Ovary (tissue), 9 donors: ENCODE measurements around the gene FAM234A. TPM values are rescaled to one million over a fixed set of nuclear protein-coding genes. Genes with fewer than 3 reads are reported as not detected.

Experiments used
- DNase-seq, 5 donors: peaks; one replicate each; pipeline ENCODE4 v3.0.0-alpha.2; 2019 to 2020
- H3K27ac ChIP-seq, 2 donors: fragments of 200-600 bp; one replicate each; pipeline versions ENCODE4 v1.5.1 to v1.8.0; 2019 to 2022
- H3K27me3 ChIP-seq: fragments of 200-600 bp; one replicate; pipeline ENCODE4 v1.8.0; 2022
- H3K36me3 ChIP-seq: fragments of 200-600 bp; sonication (generic); one replicate; pipeline ENCODE4 v1.5.1; 2019
- H3K4me1 ChIP-seq: one replicate; pipeline ENCODE4 v1.8.1; 2013; ENCODE audit warnings: mild to moderate bottlenecking, moderate library complexity; ENCODE audit not compliant: insufficient read depth
- H3K4me3 ChIP-seq: fragments of 200-600 bp; sonication (generic); one replicate; pipeline ENCODE4 v1.5.1; 2017
- H3K9me3 ChIP-seq, 2 donors: fragments of 200-600 bp in 1 of 2; sonication (generic) in 1 of 2; one replicate each; pipeline versions ENCODE4 v1.5.1 to v1.8.1; 2013 to 2019; ENCODE audit warnings: mild to moderate bottlenecking in 1 of 2, moderate library complexity in 1 of 2
- EP300 ChIP-seq: sonication (generic); formaldehyde crosslinking; IDR thresholded peaks from one replicate; pipeline ENCODE4 v1.6.1; 2017; ENCODE audit warnings: antibody characterized with exemption
- POLR2A ChIP-seq: fragments of 450-650 bp; IDR thresholded peaks from one replicate; pipeline ENCODE4 v1.6.1; 2017; ENCODE audit warnings: antibody characterized with exemption, mild to moderate bottlenecking, moderate library complexity
- WGBS, 3 donors: extraction: QIAGEN DNeasy Blood & Tissue Kit in 1 of 3; methylation state at CpG; one replicate each; pipeline versions ENCODE4 v1.1.5 to v1.1.7; 2013 to 2017; 5-methylcytosine and 5-hydroxymethylcytosine counted together
- intact Hi-C, 4 donors: fragments of 100-400 bp; cut with DNase I; formaldehyde crosslinking; loops; one replicate each; pipeline versions ENCODE4 v1.11.0 to v1.15.1; 2022 to 2023
- polyA plus RNA-seq, 2 donors: library from polyadenylated mRNA; stranded (reverse); fragments of 200-250 nt in 1 of 2; fragments of 350-450 nt in 1 of 2; fragmentation: Illumina TruSeq in 1 of 2; extraction: RNeasy Lipid Tissue Mini Kit (QIAGEN cat#74804) in 1 of 2; gene quantifications; one replicate each; pipeline ENCODE4 v1.2.3, GENCODE V29; 2013 to 2014
- total RNA-seq, 7 donors: library from RNA; depleted of rRNA in 2 of 7; stranded (reverse); fragments of >200 nt in 2 of 7; fragmentation: NEBNext Ultra II Directional in 3 of 7; extraction: Animal tissue kit (Norgen Biotek cat#: 25700) in 3 of 7; gene quantifications; one replicate each; pipeline versions ENCODE4 v1.1.0 to v1.2.4, GENCODE V29; 2016 to 2023
- TF ChIP-seq, protein P1 (sequence below), 3 donors: fragments of 450-650 bp in 2 of 3; fragments of 200-600 bp in 1 of 3; IDR thresholded peaks; one replicate each; pipeline versions ENCODE4 v1.5.1 to v1.8.0; 2016 to 2022; ENCODE audit warnings: antibody characterized with exemption in 3 of 3, mild to moderate bottlenecking in 1 of 3
- donor health status: DM: no; HTN: no; CAD: no; lungs with moderate emphysema.
- donor health status: DM: no; HTN: no; CAD: no.
- donor health status: Bipolar disorder and iron deficiency.
- donor health status: DM: yes; HTN: yes; CAD: no.
- donor health status: DM: no; HTN: no; CAD: no.
- donor health status: DM: yes; HTN: yes; CAD: no.

The FAM234A gene
- total and polyA plus RNA-seq, 9 donors = 20.4 to 61.9 (median 49.2) TPM

DNA sequence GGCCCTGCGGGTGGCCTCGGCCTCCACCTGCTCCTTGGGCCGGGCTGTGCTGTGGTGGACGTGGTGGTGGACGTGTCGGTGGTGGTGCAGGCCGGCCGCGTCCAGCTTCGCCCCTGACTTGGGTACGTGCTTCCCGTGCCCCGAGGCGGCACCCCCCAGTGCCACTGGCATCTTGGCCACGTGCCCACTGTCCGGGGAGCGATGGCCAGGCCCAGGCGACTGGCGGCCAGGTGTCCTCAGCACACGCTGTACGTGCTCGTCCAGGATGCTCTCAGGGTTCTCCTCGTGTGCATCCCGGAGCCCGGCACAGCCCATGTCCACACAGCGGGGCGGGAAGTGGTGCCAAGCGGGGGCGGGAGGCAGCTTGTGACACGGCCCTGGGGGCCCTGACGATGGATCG lies 63.2 kb downstream of the FAM234A start:
- no peak overlapping the region for H3K27ac ChIP-seq
- 90% methylated on average over 30 to 32 of the region's 32 CpGs for WGBS, 3 donors
- no peaks in the 10 kb centered on the region for H3K36me3 ChIP-seq
- no peaks in the 10 kb centered on the region for H3K27me3 ChIP-seq
- intact Hi-C loops = no loop called here
- no peaks in the 10 kb centered on the region for H3K9me3 ChIP-seq
- no peak overlapping the region for H3K4me3 ChIP-seq
- no peak for DNase-seq
- H3K4me1 ChIP-seq = no peaks in the 10 kb centered on the region
- no peak for TF ChIP-seq EP300
- TF ChIP-seq, protein P1, sequence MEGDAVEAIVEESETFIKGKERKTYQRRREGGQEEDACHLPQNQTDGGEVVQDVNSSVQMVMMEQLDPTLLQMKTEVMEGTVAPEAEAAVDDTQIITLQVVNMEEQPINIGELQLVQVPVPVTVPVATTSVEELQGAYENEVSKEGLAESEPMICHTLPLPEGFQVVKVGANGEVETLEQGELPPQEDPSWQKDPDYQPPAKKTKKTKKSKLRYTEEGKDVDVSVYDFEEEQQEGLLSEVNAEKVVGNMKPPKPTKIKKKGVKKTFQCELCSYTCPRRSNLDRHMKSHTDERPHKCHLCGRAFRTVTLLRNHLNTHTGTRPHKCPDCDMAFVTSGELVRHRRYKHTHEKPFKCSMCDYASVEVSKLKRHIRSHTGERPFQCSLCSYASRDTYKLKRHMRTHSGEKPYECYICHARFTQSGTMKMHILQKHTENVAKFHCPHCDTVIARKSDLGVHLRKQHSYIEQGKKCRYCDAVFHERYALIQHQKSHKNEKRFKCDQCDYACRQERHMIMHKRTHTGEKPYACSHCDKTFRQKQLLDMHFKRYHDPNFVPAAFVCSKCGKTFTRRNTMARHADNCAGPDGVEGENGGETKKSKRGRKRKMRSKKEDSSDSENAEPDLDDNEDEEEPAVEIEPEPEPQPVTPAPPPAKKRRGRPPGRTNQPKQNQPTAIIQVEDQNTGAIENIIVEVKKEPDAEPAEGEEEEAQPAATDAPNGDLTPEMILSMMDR (IDR thresholded peaks at IDR 0.05) = no peak
- TF ChIP-seq POLR2A = no peak

GRCh38 chr16:301235-301634 lies 66.6 kb downstream of the FAM234A start:
- Histone ChIP-seq H3K36me3 (no peaks in the 10 kb centered on the region), H3K9me3 (no peaks in the 10 kb centered on the region), H3K27me3 (no peaks in the 10 kb centered on the region), H3K4me1 (peaks cover 3% of the 10 kb centered on the region), H3K4me3 (no peak overlapping the region), H3K27ac (no peak overlapping the region)
- TF ChIP-seq, protein P1 (IDR thresholded peaks at IDR 0.05) = no peak
- TF ChIP-seq EP300 = no peak
- no peak for TF ChIP-seq POLR2A
- no peak for DNase-seq
- intact Hi-C loops = no loop called here
- WGBS, 3 donors = 89 to 91% (median 91%) methylated on average over 6 of the region's 6 CpGs

DNA sequence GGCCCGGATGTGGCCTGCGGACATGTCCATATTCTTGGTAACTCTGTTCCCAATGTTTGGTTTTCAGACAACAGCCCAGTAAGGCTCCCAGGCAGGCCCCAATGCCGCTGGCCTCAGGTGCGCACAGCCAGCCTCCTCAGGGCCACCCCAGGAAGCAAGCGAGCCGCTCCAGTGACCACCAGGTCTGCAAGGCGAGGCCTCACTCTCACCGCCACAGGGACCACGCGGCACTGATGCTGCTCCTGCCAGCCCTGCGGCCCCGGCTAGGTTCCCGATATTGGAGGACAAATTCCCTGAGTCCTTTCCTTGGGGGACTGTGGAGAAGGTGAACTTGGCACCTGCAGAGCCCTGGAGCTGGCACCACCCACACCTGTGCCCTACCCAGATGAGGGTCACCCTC lies 67.3 kb downstream of the FAM234A start:
- 92 to 97% (median 94%) methylated on average over 4 to 13 of the region's 13 CpGs for WGBS, 3 donors
- TF ChIP-seq POLR2A = no peak
- TF ChIP-seq EP300 = no peak
- TF ChIP-seq, protein P1 (IDR thresholded peaks at IDR 0.05) = no peak
- Histone ChIP-seq H3K4me3 (no peak overlapping the region), H3K4me1 (peaks cover 5% of the 10 kb centered on the region), H3K27me3 (no peaks in the 10 kb centered on the region), H3K36me3 (no peaks in the 10 kb centered on the region), H3K9me3 (no peaks in the 10 kb centered on the region), H3K27ac (no peak overlapping the region)
- DNase-seq = no peak
- intact Hi-C loops = no loop called here

DNA sequence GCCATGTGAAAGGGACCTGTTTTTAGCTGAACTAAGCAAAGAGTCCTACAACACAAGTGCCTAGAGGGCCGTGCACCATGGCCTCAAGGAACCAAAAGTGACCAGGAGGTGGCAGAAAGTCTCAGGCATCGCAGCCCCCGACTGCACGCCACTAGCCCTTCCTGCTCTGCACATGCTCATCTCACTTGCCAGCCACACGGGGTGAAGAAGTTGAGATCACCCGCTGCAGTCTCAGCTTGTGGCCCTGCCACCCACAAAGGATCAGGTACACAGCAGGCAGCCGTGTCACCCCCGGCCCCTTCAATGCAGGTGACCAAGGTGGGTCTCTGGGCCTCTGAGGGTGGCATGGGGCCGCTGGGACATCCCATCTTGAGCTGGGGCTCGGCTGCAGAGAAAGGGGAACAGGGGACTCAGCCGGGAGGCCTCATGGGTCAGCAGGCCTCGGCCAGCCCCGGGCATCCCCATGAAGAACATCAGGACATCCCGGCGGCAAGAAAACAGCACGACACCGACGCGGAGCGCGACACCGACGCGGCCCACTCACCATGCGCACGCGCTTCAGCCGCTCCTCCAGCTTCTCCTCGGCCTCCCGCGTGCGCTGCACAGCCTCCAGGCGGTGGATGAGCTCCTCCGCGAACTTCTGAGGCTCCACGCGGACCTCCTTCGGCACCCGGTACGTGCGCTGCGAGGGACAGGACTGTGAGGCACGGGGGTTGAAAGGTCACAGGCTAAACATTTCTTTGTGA lies 69.3 kb downstream of the FAM234A start:
- H3K4me1 ChIP-seq = peaks cover 5% of the 10 kb centered on the region
- H3K36me3 ChIP-seq = no peaks in the 10 kb centered on the region
- 88 to 91% (median 90%) methylated on average over 43 of the region's 43 CpGs for WGBS, 3 donors
- no peak for TF ChIP-seq POLR2A
- TF ChIP-seq, protein P1 (IDR thresholded peaks at IDR 0.05) = no peak
- TF ChIP-seq EP300 = no peak
- no peak overlapping the region for H3K4me3 ChIP-seq
- intact Hi-C loops = no loop called here
- H3K9me3 ChIP-seq = no peaks in the 10 kb centered on the region
- no peaks in the 10 kb centered on the region for H3K27me3 ChIP-seq
- DNase-seq = no peak
- H3K27ac ChIP-seq = no peak overlapping the region
